D721Med (cell line): Measurements from ENCODE around the gene CAPRIN1.

Experiments
- DNase-seq: peaks from one replicate; pipeline ENCODE4 v3.0.0; 2011; ENCODE audit warnings: low spot score; ENCODE audit not compliant: insufficient read length
- FAIRE-seq: peaks from 2 replicates; lab custom pipeline; 2011; peaks lifted over from hg19 to GRCh38; lab: Jason Lieb, UNC
- TF ChIP-seq, protein P1 (sequence below): IDR thresholded peaks from 2 replicates; pipeline ENCODE4 v1.5.1; 2012; ENCODE audit warnings: mild to moderate bottlenecking, control low read depth; ENCODE audit not compliant: insufficient read depth; ENCODE audit errors: missing control alignments

CAPRIN1 gene

DNA sequence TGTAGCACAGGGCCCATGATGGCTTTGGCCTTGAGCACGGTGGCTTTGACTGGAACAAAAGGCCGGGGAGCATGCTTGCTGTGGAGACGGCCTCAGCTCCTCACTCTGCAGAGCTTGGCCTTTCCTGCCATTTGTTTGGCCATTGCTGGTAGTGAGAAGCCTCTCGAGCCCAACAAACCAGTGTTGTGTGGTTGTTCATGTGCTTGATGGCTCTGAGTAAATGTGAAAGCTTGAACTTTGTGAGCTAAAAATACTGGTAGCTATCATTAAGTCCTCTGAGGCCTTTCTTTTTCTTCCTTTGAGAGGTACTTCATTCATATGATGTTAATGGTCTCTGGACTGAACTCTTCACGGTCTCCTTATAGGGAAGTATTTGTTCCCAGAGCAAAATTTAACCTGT is 93.5 kb downstream of the CAPRIN1 start:
- FAIRE-seq, result no peak

DNA sequence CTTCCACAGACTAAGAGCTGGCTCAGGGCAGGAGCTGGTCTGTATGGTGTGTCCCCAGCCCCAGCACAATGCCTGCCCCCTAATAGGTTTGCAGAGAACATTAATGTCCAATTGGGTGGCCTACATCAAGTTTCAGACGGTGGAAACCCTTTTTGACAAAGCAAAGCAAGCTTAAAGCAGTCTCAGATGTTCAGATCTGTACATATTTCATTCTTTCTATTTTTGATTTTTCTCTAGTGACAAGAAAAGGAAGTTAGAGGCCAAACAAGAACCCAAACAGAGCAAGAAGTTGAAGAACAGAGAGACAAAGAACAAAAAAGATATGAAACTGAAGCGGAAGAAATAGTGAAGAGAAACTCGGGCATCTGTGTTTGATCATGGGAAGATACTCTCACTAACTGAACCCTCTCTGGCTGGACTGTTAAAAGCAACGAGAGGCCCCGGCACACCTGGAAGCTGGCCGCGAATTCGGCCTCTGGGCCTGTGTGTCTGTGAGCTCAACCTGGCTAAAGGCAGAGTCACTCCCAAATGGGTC is 94.4 kb downstream of the CAPRIN1 start:
- TF ChIP-seq, protein P1, sequence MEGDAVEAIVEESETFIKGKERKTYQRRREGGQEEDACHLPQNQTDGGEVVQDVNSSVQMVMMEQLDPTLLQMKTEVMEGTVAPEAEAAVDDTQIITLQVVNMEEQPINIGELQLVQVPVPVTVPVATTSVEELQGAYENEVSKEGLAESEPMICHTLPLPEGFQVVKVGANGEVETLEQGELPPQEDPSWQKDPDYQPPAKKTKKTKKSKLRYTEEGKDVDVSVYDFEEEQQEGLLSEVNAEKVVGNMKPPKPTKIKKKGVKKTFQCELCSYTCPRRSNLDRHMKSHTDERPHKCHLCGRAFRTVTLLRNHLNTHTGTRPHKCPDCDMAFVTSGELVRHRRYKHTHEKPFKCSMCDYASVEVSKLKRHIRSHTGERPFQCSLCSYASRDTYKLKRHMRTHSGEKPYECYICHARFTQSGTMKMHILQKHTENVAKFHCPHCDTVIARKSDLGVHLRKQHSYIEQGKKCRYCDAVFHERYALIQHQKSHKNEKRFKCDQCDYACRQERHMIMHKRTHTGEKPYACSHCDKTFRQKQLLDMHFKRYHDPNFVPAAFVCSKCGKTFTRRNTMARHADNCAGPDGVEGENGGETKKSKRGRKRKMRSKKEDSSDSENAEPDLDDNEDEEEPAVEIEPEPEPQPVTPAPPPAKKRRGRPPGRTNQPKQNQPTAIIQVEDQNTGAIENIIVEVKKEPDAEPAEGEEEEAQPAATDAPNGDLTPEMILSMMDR, result no peak
- FAIRE-seq (no peak), DNase-seq (no peak)

More for the DNA sequence above, 93.5 kb downstream of the CAPRIN1 start:
- DNase-seq, result no peak
- TF ChIP-seq, protein P1, result no peak

DNA sequence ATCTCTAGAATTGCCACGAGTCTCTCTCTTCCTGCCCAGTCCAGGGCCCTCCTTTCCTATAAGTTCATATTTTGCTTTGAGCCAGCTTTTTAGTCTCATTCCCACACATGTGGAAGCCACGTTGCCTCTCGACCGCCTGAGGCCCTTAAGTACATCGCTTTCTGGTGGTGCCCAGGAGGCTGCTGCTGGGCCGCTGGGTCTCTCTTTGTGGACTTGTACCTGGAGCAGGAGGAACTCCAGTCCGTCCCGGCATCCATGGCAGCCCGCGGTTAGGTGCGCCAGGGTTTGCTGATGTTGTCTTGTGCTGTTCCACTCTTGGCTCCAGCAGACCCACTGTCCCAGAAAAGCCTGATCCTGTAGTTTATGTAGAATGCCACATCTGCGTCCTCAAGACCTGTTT is 94.9 kb downstream of the CAPRIN1 start:
- DNase-seq (no peak), FAIRE-seq (no peak)
- TF ChIP-seq, protein P1, result no peak

DNA sequence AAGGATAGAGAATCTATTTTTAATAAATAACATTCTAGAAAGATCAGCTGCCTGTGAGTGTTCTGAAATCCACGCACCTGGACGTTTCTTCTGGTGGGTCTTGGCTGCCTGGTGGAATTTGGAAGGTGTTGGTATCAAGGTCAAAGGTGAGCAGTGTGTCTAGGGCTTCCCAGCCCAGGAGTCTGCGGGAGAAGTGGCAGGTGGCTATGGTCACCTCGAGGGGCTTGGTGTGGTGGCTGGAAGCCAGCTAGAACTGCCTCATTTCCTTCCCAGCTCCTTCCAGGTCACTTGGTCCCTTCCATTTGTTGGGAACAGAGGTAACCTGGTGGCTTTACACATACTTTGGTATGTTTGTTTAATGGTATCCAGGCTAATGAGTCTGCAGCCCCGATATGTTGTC is 95.3 kb downstream of the CAPRIN1 start:
- TF ChIP-seq, protein P1, result no peak
- FAIRE-seq, result no peak
- DNase-seq, result no peak

DNA sequence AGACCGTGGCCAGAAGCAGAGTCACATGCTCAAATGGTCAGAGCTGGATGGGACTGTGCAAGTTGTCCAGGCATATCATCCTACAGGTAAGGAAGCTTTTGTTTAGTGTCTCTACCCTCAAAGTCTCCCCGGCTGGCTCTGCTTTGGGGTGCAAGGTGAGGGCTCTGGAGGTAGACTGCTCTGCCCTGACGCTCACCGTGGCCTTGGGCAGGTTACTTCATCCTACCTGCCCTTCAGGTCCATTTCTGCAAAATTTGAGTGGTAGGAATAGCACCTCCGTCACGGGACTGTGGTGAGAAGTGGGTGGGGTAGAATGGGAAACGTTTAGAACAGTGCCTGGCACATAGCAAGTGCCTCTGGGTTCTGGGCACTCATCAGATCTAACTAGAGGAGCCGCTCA is 96.0 kb downstream of the CAPRIN1 start:
- TF ChIP-seq, protein P1, result no peak
- no peak for FAIRE-seq
- no peak for DNase-seq

DNA sequence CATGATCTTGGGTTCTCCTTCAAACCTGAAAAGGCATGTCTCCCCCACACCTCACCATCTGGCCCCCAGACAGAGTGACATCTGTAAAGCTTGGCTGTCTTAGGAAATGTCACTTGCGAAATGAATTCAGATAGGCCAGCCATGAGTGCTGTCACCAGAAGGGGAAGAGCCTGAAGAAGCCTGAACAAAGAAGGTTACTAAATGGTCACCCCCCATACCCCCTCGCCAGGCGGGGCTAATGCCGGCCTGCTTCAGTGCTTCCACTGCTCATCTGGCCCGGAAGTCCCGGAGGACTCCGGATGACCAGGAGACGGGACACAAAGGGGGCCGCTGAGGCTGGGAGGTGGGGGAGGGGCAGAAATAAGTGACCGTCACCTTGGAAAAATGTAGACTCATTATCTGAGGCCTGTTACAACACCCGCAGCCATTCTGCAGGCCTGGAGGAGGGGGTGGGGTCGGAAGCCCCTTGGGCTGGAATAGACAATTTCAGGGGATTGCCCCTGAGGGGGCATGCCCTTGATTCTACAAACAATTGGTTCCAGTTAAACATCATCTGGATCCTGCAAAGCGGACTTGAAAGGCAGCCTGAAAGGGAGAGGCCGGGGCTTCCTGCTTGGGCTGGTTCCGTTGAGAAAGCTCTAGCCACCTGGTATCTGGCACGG is 97.1 kb downstream of the CAPRIN1 start:
- TF ChIP-seq, protein P1, result no peak
- no peak for DNase-seq
- no peak for FAIRE-seq

DNA sequence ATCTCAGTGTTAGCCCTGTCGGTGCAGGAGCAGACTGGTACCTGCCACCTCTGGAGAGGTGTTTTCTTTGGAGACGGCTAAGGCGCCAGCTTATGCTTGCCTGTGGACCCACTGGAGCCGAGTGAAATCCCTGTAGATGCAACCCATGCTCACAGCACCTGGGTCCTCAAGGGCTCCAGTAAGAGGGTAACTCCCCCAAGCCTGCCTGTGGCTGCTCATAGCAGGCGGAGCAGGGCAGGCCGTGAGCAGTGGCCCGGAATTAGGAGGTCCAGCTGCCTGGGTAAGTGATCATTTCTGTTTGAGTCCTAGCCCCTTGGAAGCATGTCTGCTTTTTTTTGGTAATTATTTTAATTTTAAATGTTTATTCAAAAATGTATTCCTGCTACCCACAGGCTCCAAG is 97.7 kb downstream of the CAPRIN1 start:
- no peak for DNase-seq
- FAIRE-seq, result no peak
- TF ChIP-seq, protein P1, result no peak
